Endothelial cell of umbilical vein (primary cell): Measurements from ENCODE around the gene CACNA2D3. TPM values are rescaled to one million over a fixed set of nuclear protein-coding genes. Genes with fewer than 3 reads are reported as not detected.

ENCODE experiments used
- BruUV-seq: library from RNA; stranded (reverse); fragments of 400-500 nt; replicated peaks from 2 replicates; lab custom pipeline; 2021; lab: Mats Ljungman, UMichigan
- CTCF ChIA-PET: fragments of 300-600, 350-600 bp; sonication (Branson Sonifier 250); formaldehyde crosslinking; loops from one replicate; lab custom pipeline; 2021; ENCODE audit warnings: antibody characterized with exemption, inconsistent platforms; lab: Charles Lee
- POLR2A ChIA-PET: fragments of 300-600, 350-600 bp; sonication (Branson Sonifier 250); formaldehyde crosslinking; loops from one replicate; lab custom pipeline; 2021; ENCODE audit warnings: antibody characterized with exemption, inconsistent platforms; lab: Charles Lee
- DNase-seq: peaks from one replicate; pipeline ENCODE4 v3.0.0-alpha.2; 2011; ENCODE audit warnings: low read depth, low spot score
- FAIRE-seq: peaks from 2 replicates; lab custom pipeline; 2011; peaks lifted over from hg19 to GRCh38; lab: Jason Lieb, UNC
- H2AFZ ChIP-seq: 2 replicates; pipeline ENCODE4 v1.6.0; 2012; ENCODE audit warnings: low read depth, low read length, control low read depth, inconsistent platforms
- H3K27ac ChIP-seq: 2 replicates; pipeline ENCODE4 v1.5.1; 2011; ENCODE audit warnings: low read depth, mild to moderate bottlenecking, control low read depth, low read length, moderate library complexity; ENCODE audit not compliant: insufficient read depth
- H3K27me3 ChIP-seq, 2 experiments: 2 replicates each; pipeline versions ENCODE4 v1.6.0 to v1.6.1; 2011; ENCODE audit warnings: low read length in 2 of 2, mixed read lengths in 1 of 2; ENCODE audit not compliant: control insufficient read depth in 2 of 2, insufficient read depth in 2 of 2
- H3K36me3 ChIP-seq, 2 experiments: 2 replicates in 1 of 2; 3 replicates in 1 of 2; pipeline ENCODE4 v1.5.1; 2011; ENCODE audit warnings: low read length in 2 of 2, mild to moderate bottlenecking in 1 of 2, moderate library complexity in 1 of 2; ENCODE audit not compliant: control insufficient read depth in 2 of 2, insufficient read depth in 2 of 2; ENCODE audit errors: extremely low read depth in 1 of 2
- H3K4me1 ChIP-seq: 3 replicates; pipeline ENCODE4 v1.5.1; 2011; ENCODE audit warnings: mild to moderate bottlenecking, low read length; ENCODE audit not compliant: control insufficient read depth, insufficient read depth; ENCODE audit errors: extremely low read depth
- H3K4me2 ChIP-seq: 2 replicates; pipeline ENCODE4 v1.6.1; 2011; ENCODE audit warnings: low read length, control low read depth, mixed read lengths; ENCODE audit not compliant: insufficient read depth
- H3K4me3 ChIP-seq, 3 experiments: fragments of 200-600 bp in 1 of 3; sonication (generic), shearing (Covaris generic) in 1 of 3; replicated peaks in 1 of 3; 2 replicates each; pipeline ENCODE4 v1.5.1; 2011 to 2016; ENCODE audit warnings: control low read depth in 3 of 3, low read length in 3 of 3, mild to moderate bottlenecking in 2 of 3, inconsistent platforms in 1 of 3, low read depth in 1 of 3, moderate library complexity in 1 of 3; ENCODE audit not compliant: insufficient read depth in 1 of 3
- H3K79me2 ChIP-seq: 2 replicates; pipeline ENCODE4 v1.6.0; 2012; ENCODE audit warnings: low read length, inconsistent platforms; ENCODE audit not compliant: control insufficient read depth, insufficient read depth
- H3K9ac ChIP-seq: replicated peaks from 2 replicates; pipeline ENCODE3; 2011; ENCODE audit warnings: low read length, control low read depth; ENCODE audit not compliant: insufficient read depth; ENCODE audit errors: extremely low read depth
- H3K9me1 ChIP-seq: replicated peaks from 3 replicates; pipeline ENCODE4 v1.6.0; 2011; ENCODE audit warnings: mild to moderate bottlenecking, low read length; ENCODE audit not compliant: control insufficient read depth, insufficient read depth; ENCODE audit errors: extremely low read depth
- H3K9me3 ChIP-seq: replicated peaks from 2 replicates; pipeline ENCODE4 v1.5.1; 2012; ENCODE audit warnings: low read length, inconsistent platforms; ENCODE audit not compliant: control insufficient read depth, insufficient read depth
- H4K20me1 ChIP-seq: replicated peaks from 2 replicates; pipeline ENCODE3; 2011; ENCODE audit warnings: mild to moderate bottlenecking, low read length; ENCODE audit not compliant: control insufficient read depth, insufficient read depth; ENCODE audit errors: extremely low read depth
- CTCF ChIP-seq, 2 donors: IDR thresholded peaks; 1 replicate in 1 of 2; 2 replicates in 1 of 2; pipeline ENCODE4 v1.5.1; 2011; ENCODE audit warnings: low read length in 2 of 2, mild to moderate bottlenecking in 2 of 2, moderate library complexity in 2 of 2, control low read depth in 1 of 2, inconsistent platforms in 1 of 2, low read depth in 1 of 2; ENCODE audit not compliant: insufficient read depth in 1 of 2; ENCODE audit errors: extremely low read depth in 1 of 2
- EZH2 ChIP-seq: IDR thresholded peaks from 2 replicates; pipeline ENCODE4 v1.6.1; 2012; ENCODE audit warnings: borderline replicate concordance, low read depth, mild to moderate bottlenecking, moderate library complexity, low read length, inconsistent platforms; ENCODE audit not compliant: severe bottlenecking
- FOS ChIP-seq: IDR thresholded peaks from 2 replicates; pipeline ENCODE4 v1.6.1; 2011; ENCODE audit warnings: mild to moderate bottlenecking, low read length, moderate library complexity, borderline replicate concordance; ENCODE audit not compliant: insufficient read depth
- GATA2 ChIP-seq: IDR thresholded peaks from 2 replicates; pipeline ENCODE4 v1.7.0; 2011; ENCODE audit warnings: low read depth, mild to moderate bottlenecking, moderate library complexity, mixed read lengths, low read length; ENCODE audit not compliant: insufficient read length, insufficient read depth
- JUN ChIP-seq: IDR thresholded peaks from 2 replicates; pipeline ENCODE4 v1.6.1; 2011; ENCODE audit warnings: borderline replicate concordance, low read depth; ENCODE audit not compliant: insufficient read length, insufficient read depth
- MYC ChIP-seq: IDR thresholded peaks from one replicate; pipeline ENCODE4 v1.6.1; 2011; ENCODE audit warnings: mild to moderate bottlenecking, low read depth, low read length
- POLR2A ChIP-seq: IDR thresholded peaks from 2 replicates; pipeline ENCODE4 v1.6.1; 2012; ENCODE audit warnings: low read depth, mild to moderate bottlenecking, control low read depth, low read length
- POLR2AphosphoS5 ChIP-seq: IDR thresholded peaks from 2 replicates; pipeline ENCODE4 v1.6.1; 2012; ENCODE audit warnings: low read depth, mild to moderate bottlenecking, control low read depth, low read length, moderate library complexity; ENCODE audit not compliant: insufficient read depth
- dilution Hi-C: fragments of 300-500 bp; cut with MboI; formaldehyde crosslinking; loops from one replicate; pipeline ENCODE4 v1.15.0; 2019; ENCODE audit warnings: low sequenced_read_pairs; ENCODE audit not compliant: extremely low pct_ligation_motif_present
- intact Hi-C: fragments of 100-400 bp; cut with micrococcal nuclease; formaldehyde crosslinking; loops from one replicate; pipeline ENCODE4 v1.10.0; 2022
- polyA plus RNA-seq, 4 experiments: library from polyadenylated mRNA; depleted of rRNA in 3 of 4; stranded (reverse) in 3 of 4; unstranded in 1 of 4; fragments of >200 nt; gene quantifications; 2 replicates each; pipeline versions ENCODE4 v1.2.1 to v1.2.3, GENCODE V29; 2011 to 2012; ENCODE audit warnings: missing spikeins in 1 of 4
- total RNA-seq: library from RNA; stranded (reverse); gene quantifications from 2 replicates; pipeline ENCODE4 v1.2.3, GENCODE V29; 2021
- TF ChIP-seq, protein P1 (sequence below): IDR thresholded peaks from 2 replicates; pipeline ENCODE4 v1.6.1; 2011; ENCODE audit not compliant: insufficient read depth, insufficient read length

Gene CACNA2D3
- total and polyA plus RNA-seq, 2 donors (not counting 3 experiments of a cell fraction or from before 2014, with no cell fraction given), result not detected

DNA sequence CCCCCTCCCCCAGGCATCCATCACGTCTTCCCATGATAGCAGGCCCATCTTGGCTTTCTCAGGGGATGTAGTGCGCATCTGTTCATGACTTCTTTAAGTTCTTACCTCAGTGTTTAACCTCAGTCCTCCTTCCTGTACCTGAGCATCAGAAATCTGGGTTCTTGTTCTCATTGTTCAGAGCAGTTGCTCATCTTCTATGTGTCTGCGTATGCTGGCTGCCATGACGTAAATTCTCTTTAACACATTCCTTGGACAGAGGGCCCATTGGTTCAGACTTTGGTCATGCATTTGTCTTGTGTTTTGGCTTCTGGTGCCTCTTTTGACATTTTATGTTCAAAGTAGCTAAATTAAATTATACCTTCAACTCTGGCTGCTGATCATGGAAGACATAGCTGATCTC, 227.3 kb downstream of the CACNA2D3 start:
- no peaks in the 10 kb centered on the region for H3K9me1 ChIP-seq
- TF ChIP-seq POLR2A (no peak), EZH2 (no peak), POLR2AphosphoS5 (no peak), CTCF (IDR thresholded peaks at IDR 0.05; ENCODE audit: extremely low read depth in 1 of 2, insufficient read depth in 1 of 2, low read depth in 1 of 2, low read length in 2 of 2) (no peak), FOS (no peak), JUN (no peak), GATA2 (no peak), MYC (no peak)
- TF ChIP-seq, protein P1, sequence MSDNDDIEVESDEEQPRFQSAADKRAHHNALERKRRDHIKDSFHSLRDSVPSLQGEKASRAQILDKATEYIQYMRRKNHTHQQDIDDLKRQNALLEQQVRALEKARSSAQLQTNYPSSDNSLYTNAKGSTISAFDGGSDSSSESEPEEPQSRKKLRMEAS, result no peak
- DNase-seq (no peak), FAIRE-seq (no peak)
- ChIA-PET CTCF (no interaction called here), POLR2A (no interaction called here)
- H3K27ac ChIP-seq, result no peak overlapping the region
- no peak overlapping the region for H3K4me2 ChIP-seq
- dilution Hi-C loops, result no loop called here
- no peak overlapping the region for H2AFZ ChIP-seq
- no peaks in the 10 kb centered on the region for H3K4me1 ChIP-seq
- no peaks in the 10 kb centered on the region for H4K20me1 ChIP-seq
- BruUV-seq, result no TSS peak
- H3K79me2 ChIP-seq, result no peaks in the 10 kb centered on the region
- H3K4me3 ChIP-seq, result no peak overlapping the region
- peaks cover 2% of the 10 kb centered on the region for H3K9me3 ChIP-seq
- no peaks in the 10 kb centered on the region for H3K36me3 ChIP-seq
- no peak overlapping the region for H3K9ac ChIP-seq
- intact Hi-C loops, result no loop called here
- H3K27me3 ChIP-seq, result no peaks in the 10 kb centered on the region
